GM12891 (cell line): ENCODE measurements around the gene NACC1.
"Not testable (repeated sequence)": the region's sequence is repeated elsewhere in the genome, so short reads cannot be mapped to it uniquely, and the experiment has no call there.

Experiments
- POLR2A ChIP-seq: IDR thresholded peaks from 2 replicates; pipeline ENCODE4 v1.6.1; 2011; ENCODE audit warnings: low read depth, low read length, control low read depth
- POLR2AphosphoS5 ChIP-seq: IDR thresholded peaks from 2 replicates; pipeline ENCODE4 v1.6.1; 2011; ENCODE audit warnings: low read depth, low read length, control low read depth

- not testable (repeated sequence) for TF ChIP-seq POLR2AphosphoS5, POLR2A
These were observed 67.9 kb downstream of the NACC1 start for GRCh38 chr19:13185763-13186657.
